CD4-positive, alpha-beta T cell treated with Interleukin-6 for 4 hours (primary cell): Measurements from ENCODE around the gene CTDNEP1.

Experiments used
- DNase-seq: peaks from one replicate; pipeline ENCODE4 v3.0.0-alpha.2; 2020; ENCODE audit warnings: mixed read lengths

CTDNEP1 gene

GRCh38 chr17:7214300-7215135 lies 37.0 kb downstream of the CTDNEP1 start:
- peak; percentile 100 for DNase-seq

- no peak for DNase-seq
Observed at GRCh38 chr17:7213895-7214299, 37.6 kb downstream of the CTDNEP1 start.

- DNase-seq = no peak
Observed at GRCh38 chr17:7211491-7212273, 39.9 kb downstream of the CTDNEP1 start.

- DNase-seq = no peak
Observed at GRCh38 chr17:7208754-7209460, 42.6 kb downstream of the CTDNEP1 start.

- DNase-seq = no peak
Observed at GRCh38 chr17:7208027-7208571, 43.4 kb downstream of the CTDNEP1 start.

- DNase-seq = no peak
Observed at GRCh38 chr17:7207120-7208001, 44.2 kb downstream of the CTDNEP1 start.

GRCh38 chr17:7205561-7205960 lies 46.0 kb downstream of the CTDNEP1 start:
- no peak for DNase-seq

- peak; percentile 93 for DNase-seq
Observed at GRCh38 chr17:7204828-7205461, 46.6 kb downstream of the CTDNEP1 start.

- no peak for DNase-seq
Observed at GRCh38 chr17:7204336-7204735, 47.2 kb downstream of the CTDNEP1 start.

- DNase-seq = no peak
Observed at GRCh38 chr17:7203391-7203790, 48.1 kb downstream of the CTDNEP1 start.

GRCh38 chr17:7196651-7197401 lies 54.7 kb downstream of the CTDNEP1 start:
- no peak for DNase-seq

GRCh38 chr17:7195971-7196370 lies 55.6 kb downstream of the CTDNEP1 start:
- no peak for DNase-seq
